Kidney (tissue), 14 donors: ENCODE data around the gene FKBP6. TPM values are rescaled to one million over a fixed set of nuclear protein-coding genes. Genes with fewer than 3 reads are reported as not detected.

ENCODE experiments used
- DNase-seq, 5 donors: peaks; one replicate each; pipeline ENCODE4 v3.0.0-alpha.2; 2013 to 2020
- FAIRE-seq: peaks from 2 replicates; lab custom pipeline; 2012; peaks lifted over from hg19 to GRCh38; lab: Jason Lieb, UNC
- H3K27ac ChIP-seq, 2 donors: one replicate each; pipeline ENCODE4 v1.7.0; 2013; ENCODE audit warnings: low read depth in 2 of 2, low read length in 2 of 2, inconsistent platforms in 1 of 2
- H3K27me3 ChIP-seq: one replicate; pipeline ENCODE4 v1.7.1; 2013; ENCODE audit warnings: low read length, inconsistent platforms; ENCODE audit not compliant: control insufficient read depth, insufficient read depth
- H3K36me3 ChIP-seq, 3 donors: one replicate each; pipeline versions ENCODE4 v1.7.0 to v1.7.1; 2013; ENCODE audit warnings: low read length in 3 of 3, control low read depth in 1 of 3, inconsistent platforms in 1 of 3; ENCODE audit not compliant: insufficient read depth in 3 of 3, control insufficient read depth in 2 of 3
- H3K4me1 ChIP-seq, 3 donors: one replicate each; pipeline versions ENCODE4 v1.7.0 to v1.7.1; 2013; ENCODE audit warnings: low read length in 3 of 3, inconsistent platforms in 1 of 3, low read depth in 1 of 3; ENCODE audit not compliant: control insufficient read depth in 2 of 3, insufficient read depth in 2 of 3
- H3K4me3 ChIP-seq, 3 donors: one replicate each; pipeline versions ENCODE4 v1.7.0 to v1.8.1; 2013; ENCODE audit warnings: low read length in 3 of 3, control low read depth in 1 of 3, inconsistent platforms in 1 of 3
- H3K9ac ChIP-seq, 3 donors: one replicate each; pipeline versions ENCODE4 v1.7.0 to v1.7.1; 2013; ENCODE audit warnings: low read length in 3 of 3, control low read depth in 1 of 3, inconsistent platforms in 1 of 3
- H3K9me3 ChIP-seq, 3 donors: one replicate each; pipeline versions ENCODE4 v1.7.0 to v1.7.1; 2013; ENCODE audit warnings: low read length in 3 of 3, control low read depth in 1 of 3, inconsistent platforms in 1 of 3; ENCODE audit not compliant: control insufficient read depth in 2 of 3, insufficient read depth in 1 of 3
- CTCF ChIP-seq: IDR thresholded peaks from 3 replicates; pipeline ENCODE4 v1.5.1; 2012; ENCODE audit warnings: mild to moderate bottlenecking, moderate library complexity, borderline replicate concordance; ENCODE audit not compliant: insufficient read depth; ENCODE audit errors: extremely low read depth
- intact Hi-C: fragments of 100-400 bp; cut with DNase I; formaldehyde crosslinking; loops from one replicate; pipeline ENCODE4 v1.11.1; 2022
- polyA plus RNA-seq: library from polyadenylated mRNA; stranded (reverse); fragments of 350-450 nt; fragmentation: Illumina TruSeq; extraction: RNeasy Lipid Tissue Mini Kit (QIAGEN cat#74804); gene quantifications from one replicate; pipeline ENCODE4 v1.2.3, GENCODE V29; 2014; ENCODE audit warnings: low read depth, low replicate concordance; ENCODE audit not compliant: insufficient read depth
- total RNA-seq: library from RNA; stranded (reverse); fragmentation: NEBNext Ultra II Directional; extraction: Animal tissue kit (Norgen Biotek cat#: 25700); gene quantifications from one replicate; pipeline ENCODE4 v1.2.1, GENCODE V29; 2021
- donor health status: control.
- donor health status: control.
- donor health status: control.
- donor health status: control.
- donor health status: control.
- donor health status: DM: yes; HTN: yes; CAD: no.
- donor health status: Normal renal cell carcinoma (clear cell type).

Gene FKBP6
- total and polyA plus RNA-seq, 2 donors from 2014 or later, result 0.13 TPM; not detected in 1

GRCh38 chr7:73343671-73344380 lies 15.9 kb downstream of the FKBP6 start:
- no peak for FAIRE-seq

GRCh38 chr7:73345538-73345937 lies 17.6 kb downstream of the FKBP6 start:
- no peak for TF ChIP-seq CTCF
- H3K27me3 ChIP-seq, result no peaks in the 10 kb centered on the region
- peaks cover 0 to 5% (median 0%) of the 10 kb centered on the region in 3 donors for H3K4me1 ChIP-seq
- H3K36me3 ChIP-seq, result no peaks in the 10 kb centered on the region
- H3K4me3 ChIP-seq, result no peak overlapping the region
- FAIRE-seq (no peak), DNase-seq (no peak)
- intact Hi-C loops, result no loop called here
- H3K9me3 ChIP-seq, result no peaks in the 10 kb centered on the region
- H3K9ac ChIP-seq, result no peak overlapping the region
- no peak overlapping the region for H3K27ac ChIP-seq

More at GRCh38 chr7:73343671-73344380, 15.9 kb downstream of the FKBP6 start:
- Histone ChIP-seq H3K27me3 (no peaks in the 10 kb centered on the region), H3K27ac (no peak overlapping the region), H3K9ac (no peak overlapping the region), H3K4me1 (peaks cover 0 to 5% (median 0%) of the 10 kb centered on the region in 3 donors), H3K4me3 (no peak overlapping the region), H3K9me3 (no peaks in the 10 kb centered on the region), H3K36me3 (no peaks in the 10 kb centered on the region)
- no peak for DNase-seq
- intact Hi-C loops, result no loop called here
- TF ChIP-seq CTCF, result no peak

GRCh38 chr7:73345951-73346350 lies 18.0 kb downstream of the FKBP6 start:
- no peak for FAIRE-seq
- H3K9ac ChIP-seq, result no peak overlapping the region
- no peak for TF ChIP-seq CTCF
- intact Hi-C loops, result no loop called here
- H3K36me3 ChIP-seq, result no peaks in the 10 kb centered on the region
- no peaks in the 10 kb centered on the region for H3K27me3 ChIP-seq
- H3K4me3 ChIP-seq, result no peak overlapping the region
- no peak for DNase-seq
- peaks cover 0 to 5% (median 0%) of the 10 kb centered on the region in 3 donors for H3K4me1 ChIP-seq
- no peaks in the 10 kb centered on the region for H3K9me3 ChIP-seq
- H3K27ac ChIP-seq, result no peak overlapping the region
